ENCODE results near the gene SSRP1.

- TF ChIP-seq CTCF (IDR thresholded peaks at IDR 0.05) = no peak
- no peak for TF ChIP-seq POLR2AphosphoS5 (IDR thresholded peaks at IDR 0.05; ENCODE audit: low read depth, low read length)
- no peak for TF ChIP-seq SIN3A (IDR thresholded peaks at IDR 0.05; ENCODE audit: borderline replicate concordance, insufficient read depth, low read depth, low read length)
Measured at GRCh38 chr11:57322256-57323166, 13.2 kb downstream of the SSRP1 start.
